Iris pigment epithelial cell (primary cell): ENCODE results near the gene ALDH1B1.

Source experiments
- DNase-seq: peaks from one replicate; pipeline ENCODE4 v3.0.0-alpha.2; 2011; ENCODE audit warnings: low read depth

The ALDH1B1 gene

DNA sequence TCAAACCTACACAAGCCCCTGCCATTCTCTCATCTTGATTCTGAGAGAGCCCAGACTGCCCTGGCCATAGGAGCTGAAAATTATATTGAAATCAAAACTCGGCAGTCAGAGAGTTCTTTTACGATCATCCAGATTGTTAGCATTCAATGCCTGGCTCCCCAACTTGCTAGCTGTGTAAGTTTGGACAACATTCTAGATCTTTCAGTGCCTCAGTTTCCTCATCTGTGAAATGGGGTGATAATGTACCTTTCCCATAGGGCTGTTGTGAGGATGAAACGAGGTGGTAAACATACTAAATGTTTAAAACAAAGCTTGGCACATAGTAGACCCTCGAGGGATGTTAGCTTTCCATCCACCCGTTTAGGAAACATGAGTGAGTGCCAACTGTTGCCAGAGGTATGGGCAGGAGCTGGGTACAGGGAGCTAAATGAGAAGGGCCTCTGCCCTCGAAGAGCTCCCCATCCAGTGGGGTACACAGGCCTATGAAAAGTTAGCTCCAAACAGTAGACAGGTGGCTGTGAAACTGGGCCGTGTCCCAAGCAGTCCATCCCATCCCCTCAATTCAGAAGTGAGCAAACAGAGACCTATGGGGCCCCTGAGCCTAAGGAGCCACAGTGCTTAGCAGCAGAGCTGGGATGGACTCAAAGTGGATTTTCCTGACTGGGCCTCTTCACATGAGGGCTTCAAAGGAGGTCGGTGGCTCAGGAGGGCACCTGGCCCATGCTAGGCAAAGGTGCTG is 49.0 kb downstream of the ALDH1B1 start:
- DNase-seq: no peak

DNA sequence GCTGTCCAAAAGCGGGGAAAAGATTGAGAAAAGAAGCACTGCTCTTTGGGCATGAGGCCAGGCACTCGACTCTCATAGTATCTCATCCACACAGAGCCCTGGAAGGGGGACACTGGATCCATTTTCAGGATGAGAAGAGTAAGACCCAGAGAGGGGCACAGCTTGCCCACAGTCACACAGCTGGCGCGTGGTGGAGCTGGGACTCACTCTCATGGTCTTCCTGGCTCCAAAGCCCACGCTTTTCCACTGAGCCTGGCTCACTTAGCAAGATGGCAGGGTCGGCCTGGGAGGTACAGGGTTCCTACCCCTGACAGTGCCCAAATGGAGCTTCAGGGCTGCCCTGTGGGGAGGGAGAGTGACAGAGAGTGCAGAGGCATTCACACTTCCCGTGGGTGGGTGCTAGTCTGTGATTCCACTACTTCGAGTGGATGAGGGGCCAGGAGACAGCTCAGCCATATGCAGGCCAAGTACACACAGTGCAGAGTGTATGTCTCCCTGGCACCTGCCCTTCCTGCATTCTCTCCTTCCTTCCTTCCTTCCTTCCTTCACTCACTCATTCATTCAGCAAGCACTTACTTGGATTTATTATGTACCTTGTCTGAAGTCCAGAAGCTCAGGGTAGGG is 50.1 kb downstream of the ALDH1B1 start:
- DNase-seq: no peak

DNA sequence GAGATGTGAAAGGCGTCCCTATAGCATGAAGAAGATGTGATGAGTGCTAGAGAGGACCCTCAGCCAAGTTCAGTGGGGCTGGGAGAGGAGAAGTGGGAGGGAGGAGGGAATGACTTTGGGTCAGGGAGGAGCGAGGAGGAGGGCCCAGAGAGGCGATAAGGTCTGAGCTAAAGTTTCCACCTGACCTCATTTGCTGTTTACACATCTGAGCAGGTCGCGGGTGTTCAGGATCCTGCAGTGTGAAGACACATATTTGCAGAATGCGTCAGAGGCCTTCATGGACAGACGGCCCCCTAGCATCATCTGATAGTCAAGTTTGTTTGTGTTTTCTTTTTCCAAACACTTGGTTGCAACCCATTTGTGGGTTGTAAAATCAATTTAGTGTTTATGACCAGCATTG is 50.7 kb downstream of the ALDH1B1 start:
- peak; percentile 43 for DNase-seq

DNA sequence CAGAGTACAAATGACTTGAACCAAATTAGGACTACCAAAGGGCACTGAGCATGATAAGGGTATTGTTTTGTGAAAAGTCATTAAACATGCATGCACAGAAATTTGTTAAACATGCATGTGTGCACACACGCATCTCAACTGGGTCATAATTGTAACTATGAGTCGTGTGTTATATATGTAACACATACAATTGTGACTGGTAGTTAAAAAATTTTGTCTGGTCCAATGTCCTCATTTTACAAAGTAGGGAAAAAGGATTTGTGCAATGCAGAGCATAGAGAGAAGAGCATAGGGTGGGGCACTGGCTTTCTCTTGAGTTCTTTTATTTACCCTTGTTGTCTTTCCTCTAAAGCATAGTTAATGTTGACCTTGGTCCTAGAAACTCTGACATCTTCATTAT is 51.1 kb downstream of the ALDH1B1 start:
- no peak for DNase-seq

DNA sequence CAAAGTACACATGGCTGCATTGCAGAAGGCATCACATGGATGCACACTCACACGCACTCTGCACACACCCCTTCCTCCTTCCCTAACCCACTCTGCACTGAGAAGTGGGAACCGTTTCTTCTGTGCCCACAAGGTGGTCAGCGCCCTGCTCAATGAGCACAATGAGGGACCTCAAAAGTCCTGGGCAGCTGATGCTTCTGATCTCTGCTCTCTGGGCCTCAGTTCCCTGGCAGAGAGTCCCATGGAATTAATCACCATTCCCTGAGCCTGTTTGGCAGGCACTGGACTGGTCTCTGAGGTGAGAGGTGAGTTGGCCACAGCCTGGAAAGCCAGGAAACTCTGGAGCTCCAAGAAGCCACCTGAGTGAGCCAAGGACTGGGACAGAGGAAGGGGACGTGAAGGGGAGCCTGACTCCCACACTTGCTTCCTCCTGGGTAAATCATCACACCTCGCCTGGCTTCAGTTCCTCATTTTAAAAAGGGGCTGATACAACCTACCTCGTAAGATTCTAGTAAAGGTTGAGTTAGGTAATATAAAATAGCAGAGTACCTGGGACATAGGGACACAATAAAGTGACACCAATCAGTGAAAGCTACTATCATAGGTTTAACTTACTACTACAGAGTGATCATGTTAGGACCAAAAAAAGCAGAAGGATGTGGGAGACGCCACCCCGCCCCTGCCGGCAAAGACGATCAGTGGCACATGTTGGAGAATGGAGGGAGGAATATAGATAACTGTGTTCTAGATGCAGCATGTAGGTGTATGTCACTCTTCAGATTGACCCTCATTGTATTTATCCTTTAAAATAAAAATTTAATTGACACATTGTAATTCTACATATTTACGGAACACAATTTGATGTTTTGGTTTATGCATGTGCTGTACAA is 52.9 kb downstream of the ALDH1B1 start:
- DNase-seq: no peak

DNA sequence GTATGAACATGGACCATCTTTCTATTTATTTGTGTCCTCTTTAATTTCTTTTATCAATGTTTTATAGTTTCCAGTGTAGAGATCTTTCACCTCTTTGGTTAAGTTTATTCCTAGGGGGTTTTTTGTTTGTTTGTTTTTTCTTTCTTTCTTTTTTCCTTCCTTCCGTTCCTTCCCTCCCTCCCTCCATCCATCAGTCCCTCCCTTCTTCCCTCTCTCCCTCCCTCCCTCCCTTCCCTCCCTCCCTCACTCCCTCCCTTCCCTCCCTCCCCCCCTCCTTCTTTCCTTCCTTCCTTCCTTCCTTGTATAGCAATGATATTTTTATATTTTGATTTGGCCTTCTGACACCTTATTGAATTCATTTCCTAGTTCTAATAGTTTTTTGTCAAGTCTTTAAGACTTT is 55.2 kb downstream of the ALDH1B1 start:
- no peak for DNase-seq
